HG02763 (cell line): Measurements from ENCODE around the gene EZH2.

Experiments used
- ATAC-seq: cut with Tn5 transposase; IDR thresholded peaks from one replicate; pipeline ENCODE4 v1.9.1; 2021; ENCODE audit warnings: mild to moderate bottlenecking, moderate library complexity; ENCODE audit not compliant: unreplicated experiment

EZH2 gene

DNA sequence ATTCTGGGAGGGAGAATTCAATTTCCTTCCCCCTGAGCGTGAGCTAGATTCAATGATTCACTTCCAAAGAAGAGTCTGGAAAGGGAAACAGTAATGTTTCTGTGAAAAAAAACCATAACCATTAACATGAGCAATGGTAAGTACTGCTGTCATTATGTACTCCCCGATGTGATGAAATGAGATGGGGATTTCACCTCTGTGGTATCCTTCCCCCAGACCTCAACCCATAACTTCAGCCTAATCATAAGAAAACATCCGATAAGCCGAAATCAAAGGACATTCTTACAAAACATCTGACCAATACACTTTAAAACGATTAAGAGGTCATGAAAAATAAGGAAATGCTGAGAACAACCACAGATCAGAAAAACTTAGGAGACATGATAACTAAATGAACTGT, 27.2 kb downstream of the EZH2 start:
- ATAC-seq: peak; percentile 25

DNA sequence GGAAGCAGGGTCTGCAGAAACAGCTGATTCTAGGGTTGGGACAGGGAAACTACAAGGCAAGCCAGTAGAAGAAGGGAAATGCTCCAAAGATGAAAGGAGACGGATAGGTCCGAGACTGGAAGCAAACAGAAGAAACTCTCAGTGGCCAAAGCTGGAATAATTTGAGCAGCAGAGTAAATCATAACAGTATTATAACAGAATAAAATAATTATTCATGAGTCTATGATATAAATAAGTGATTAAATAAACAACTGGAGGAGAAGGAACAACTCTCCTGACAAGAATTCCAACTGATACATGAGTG, 27.6 kb downstream of the EZH2 start:
- ATAC-seq: no peak

DNA sequence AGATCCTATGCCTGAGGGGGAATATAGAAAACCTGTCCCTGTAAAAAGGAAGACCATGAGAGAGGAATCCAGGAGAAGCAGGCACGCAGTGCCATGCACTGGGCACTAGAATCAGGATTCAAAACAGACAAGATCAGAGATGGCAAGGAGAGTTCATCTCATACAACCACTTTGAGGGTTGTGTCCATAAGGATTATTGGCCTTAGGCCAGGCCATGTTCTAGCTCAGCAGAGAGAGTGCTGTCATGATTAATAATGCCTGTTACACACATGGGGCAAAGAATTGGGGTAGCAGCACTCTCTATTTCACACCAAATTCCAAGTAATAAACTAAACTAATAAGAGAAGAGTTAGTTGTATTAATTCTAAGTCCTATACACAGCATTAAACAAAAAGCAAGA, 29.1 kb downstream of the EZH2 start:
- ATAC-seq: no peak

DNA sequence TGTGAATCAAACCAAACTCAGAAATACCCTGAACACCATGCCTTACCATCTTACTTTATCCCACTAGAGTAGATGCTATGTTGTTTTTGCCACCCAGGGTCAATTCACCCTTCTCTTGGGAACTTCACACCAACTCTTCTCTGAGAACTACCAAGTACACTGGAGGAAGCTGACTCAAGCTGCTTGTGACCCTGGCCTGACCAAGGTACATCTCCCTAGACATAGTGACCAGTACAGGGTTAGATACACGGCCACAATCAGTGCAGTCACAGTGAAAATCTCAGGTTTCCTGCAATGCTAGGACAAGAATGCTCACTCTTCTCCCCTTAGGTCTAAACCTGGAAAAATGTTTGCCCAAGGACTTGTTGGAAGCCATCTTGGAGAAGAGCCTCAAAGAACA, 31.8 kb downstream of the EZH2 start:
- no peak for ATAC-seq

DNA sequence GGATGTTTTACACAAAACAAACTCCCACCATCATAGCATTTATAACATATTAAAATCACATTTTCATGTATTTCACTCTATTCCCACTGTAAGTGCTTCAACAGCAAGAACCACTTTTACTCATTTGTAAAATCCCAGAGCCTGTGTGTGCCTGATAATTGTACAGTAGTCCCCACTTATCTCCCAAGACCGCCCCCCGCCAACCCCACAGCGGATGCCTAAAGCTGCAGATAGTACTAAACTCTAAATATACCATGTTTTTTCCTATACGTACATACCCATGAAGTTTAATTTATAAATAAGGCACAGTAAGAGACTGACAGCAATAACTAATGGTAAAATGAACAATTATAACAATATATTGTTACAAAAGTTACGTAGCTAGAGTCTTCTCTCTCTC, 33.5 kb downstream of the EZH2 start:
- ATAC-seq: no peak

DNA sequence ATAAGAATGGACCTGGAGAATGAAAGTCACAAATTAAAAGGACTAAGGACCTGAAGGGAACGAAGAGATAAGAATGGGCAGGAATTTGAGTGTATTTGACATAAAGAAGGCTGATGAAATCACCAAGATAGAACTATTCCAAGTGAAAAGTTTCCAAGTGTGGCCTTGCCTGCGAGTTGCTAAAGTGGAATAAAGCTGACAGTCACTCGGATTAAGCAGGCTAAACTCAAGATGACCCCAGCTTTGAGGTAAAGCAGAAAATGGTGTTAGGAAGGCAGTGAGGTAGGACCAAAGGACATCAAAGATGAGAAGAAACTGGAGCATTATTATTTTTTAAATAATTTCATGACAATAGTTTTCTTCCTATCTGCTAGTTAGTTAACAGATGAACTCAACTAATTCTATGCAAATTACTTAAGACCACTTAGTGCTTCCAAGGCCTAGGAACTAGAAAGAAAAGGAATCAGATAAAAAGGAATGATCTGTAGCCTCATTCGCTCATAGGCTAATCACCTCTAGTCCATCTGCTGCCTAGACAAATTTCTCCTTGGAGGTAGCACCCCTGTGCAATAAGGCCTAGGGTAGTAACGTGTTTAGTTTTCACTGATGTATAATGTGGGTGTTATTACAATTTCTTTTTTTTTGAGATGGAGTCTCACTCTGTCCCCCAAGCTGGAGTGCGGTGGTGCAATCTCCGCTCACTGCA, 34.5 kb downstream of the EZH2 start:
- no peak for ATAC-seq

DNA sequence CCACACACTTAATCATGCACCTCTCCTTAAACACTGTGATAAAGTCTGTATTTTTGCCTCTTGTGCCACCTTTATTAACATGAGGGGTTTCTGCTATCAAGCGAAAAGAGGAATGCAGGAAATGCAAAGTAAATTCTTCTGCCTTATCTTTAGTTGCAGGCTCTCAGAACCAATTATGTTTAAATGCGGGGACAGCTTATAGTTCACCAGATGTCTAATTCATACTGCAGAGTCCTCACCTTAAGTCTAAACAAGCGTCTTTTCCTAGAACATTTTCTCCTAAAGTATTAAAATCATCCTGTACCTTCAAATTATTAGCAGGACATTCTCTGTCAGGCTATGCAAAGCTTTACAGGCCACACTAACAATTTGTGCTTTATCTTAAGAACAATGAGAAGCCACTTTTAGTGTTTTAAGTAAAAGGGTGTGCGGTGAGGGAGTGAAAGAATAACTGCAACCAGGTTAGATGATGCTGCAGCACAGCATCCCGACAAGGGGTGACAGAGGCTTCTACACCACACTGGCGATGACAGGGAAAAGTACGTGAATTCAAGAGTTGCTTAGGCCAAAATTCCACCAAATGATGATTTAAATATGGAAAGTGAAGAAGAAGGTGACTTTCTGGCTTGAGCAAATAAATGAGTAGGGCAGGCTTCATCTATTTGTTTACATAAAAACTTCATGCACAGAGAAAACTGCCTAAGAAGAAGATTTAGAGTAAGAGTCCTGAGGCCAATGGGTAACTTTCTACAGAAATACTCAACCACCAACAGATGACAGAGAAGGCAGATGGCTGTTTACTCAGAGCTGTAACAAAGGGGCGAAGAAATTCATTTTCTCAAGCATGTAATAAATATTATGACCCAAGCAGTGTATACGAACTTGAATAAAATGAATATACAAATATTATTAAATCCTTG, 36.0 kb downstream of the EZH2 start:
- ATAC-seq: no peak

DNA sequence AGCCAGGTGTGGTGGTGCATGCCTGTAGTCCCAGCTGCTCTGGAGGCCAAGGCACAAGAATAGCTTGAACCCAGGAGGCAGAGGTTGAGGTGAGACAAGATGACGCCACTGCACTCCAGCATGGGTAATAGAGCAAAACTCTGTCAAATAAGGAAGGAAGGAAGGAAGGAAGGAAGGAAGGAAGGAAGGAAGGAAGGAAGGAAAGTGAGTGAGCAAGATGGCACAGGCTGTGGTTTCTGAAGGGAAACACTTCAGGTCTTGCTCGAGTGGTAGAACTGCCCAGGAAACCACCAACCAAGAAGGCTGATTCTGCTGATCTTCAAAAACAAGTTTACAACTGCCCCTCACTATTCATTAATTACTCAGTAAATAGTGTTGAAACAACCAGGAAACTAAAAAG, 45.2 kb downstream of the EZH2 start:
- no peak for ATAC-seq

DNA sequence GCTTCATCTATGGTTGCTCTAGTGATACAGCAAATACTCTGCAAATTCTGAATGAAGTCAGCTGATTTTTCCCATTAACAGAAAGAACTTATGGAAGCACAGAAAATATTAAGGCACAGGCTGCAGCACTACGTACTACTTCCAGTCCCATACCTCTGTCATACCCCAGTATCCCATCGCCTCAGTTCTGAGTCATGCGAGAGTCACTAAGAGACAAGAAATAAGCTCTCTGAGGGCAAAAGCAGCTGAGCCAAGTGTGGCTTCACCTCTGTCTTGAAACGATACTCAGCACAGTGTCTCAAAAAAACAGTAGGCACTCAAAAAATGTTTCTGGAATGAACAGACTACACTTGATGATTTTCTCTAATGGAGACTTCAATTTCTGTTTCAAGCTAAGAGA, 48.2 kb downstream of the EZH2 start:
- no peak for ATAC-seq

DNA sequence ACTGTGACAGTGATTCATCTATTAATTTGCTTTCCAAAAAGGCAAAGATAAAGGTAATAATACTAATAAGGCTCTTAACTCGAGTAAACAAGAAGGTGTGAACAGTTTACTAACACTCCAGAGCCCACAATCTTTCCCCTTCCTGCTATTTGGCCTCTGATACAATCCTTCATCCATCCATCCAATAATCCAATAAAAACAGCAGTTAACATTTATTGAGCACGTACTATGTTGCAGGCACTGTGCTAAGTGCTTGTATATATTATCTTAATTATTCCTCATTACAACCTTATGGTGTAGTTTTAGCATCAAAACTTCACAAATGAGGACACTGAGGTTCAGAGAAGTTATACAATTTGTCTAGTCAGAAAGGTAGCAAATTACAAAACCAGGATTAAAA, 49.5 kb downstream of the EZH2 start:
- ATAC-seq: no peak

DNA sequence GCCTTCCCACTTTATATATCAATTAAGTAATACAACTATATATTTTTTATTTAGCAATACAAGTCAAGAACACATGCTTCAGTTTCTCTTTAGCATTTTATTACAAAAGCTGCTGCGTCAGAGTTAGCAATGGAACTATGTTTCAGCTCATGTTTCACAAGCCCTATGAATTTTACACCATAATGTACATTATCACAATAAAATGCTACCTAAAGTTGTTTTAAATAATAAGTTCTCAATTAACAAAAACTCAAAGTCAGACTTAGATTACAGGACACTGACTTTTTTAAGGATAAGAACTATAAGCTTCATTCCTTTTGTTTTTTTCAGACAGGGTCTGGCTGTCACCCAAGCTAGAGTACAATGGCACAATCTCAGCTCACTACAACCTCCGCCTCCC, 52.3 kb downstream of the EZH2 start:
- ATAC-seq: no peak

DNA sequence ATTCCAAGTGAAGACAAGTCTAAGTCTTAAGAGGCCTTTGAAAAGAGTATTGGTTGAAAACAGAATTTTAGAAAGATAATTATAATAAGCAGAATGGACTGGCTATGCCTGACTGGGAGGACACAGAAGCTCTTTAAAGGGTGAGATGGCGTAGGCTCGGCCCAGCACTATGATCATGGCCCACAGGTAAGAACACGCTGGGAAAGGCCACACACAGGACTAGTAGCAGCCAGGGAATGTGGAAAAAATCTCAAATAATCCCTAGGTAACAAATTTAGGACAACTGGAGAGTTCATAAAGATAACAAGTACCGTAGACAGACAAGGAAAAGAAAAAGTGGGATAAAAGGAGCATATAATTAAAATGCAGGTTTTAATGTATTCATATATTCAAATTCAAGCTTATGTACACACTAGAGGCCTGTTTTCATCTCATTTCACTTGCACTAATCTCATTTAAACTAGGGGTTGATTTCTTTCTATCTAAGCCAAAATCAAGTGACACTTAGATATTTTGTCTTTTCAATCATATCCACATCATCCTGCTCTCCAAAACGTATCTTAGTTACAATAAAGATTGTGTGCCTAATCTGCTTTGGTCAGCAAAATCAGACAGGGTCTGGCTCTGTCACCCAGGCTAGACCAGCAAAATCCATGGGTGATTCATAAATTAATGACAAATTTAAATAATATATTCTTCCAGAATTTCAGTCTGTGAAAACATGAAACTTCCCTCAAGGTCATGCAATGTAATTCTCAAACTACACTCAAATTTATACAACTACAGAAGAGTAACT, 53.0 kb downstream of the EZH2 start:
- no peak for ATAC-seq

DNA sequence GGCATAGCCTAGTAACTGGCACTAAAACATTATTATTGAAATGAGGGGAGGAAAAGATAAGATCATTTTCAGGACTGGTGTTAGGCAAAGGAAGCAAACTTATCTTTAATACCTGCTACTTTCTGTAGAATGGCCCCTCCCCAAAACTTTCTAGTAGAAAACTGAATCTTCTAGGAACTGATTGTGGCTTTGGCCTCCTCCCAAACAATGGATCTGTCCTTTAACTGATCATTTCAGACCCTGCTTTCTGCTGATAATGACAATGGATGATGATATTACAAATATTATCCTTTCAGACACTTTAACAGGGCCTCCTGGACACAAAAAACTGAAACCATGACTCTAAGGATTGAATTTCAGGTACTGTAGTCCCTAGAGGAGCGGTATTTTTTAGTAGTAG, 55.1 kb downstream of the EZH2 start:
- ATAC-seq: no peak

DNA sequence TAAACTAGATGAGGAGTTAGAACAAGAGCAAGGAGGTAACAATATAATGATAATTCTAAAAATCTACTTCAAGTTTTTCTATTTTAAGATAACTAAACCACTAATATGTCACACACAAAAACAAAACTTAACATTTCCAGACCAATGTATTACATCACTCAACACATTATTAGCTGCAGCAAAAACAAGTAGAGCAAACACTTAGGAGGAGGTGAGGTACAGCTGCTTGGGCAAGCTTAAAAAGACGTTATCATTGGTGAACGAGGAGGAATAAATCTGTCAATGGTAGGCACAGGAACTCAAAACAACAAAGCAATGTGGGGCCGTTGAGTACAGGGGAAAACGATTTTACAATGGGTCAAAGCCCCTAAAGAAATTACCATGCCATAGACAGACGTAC, 58.8 kb downstream of the EZH2 start:
- ATAC-seq: no peak

DNA sequence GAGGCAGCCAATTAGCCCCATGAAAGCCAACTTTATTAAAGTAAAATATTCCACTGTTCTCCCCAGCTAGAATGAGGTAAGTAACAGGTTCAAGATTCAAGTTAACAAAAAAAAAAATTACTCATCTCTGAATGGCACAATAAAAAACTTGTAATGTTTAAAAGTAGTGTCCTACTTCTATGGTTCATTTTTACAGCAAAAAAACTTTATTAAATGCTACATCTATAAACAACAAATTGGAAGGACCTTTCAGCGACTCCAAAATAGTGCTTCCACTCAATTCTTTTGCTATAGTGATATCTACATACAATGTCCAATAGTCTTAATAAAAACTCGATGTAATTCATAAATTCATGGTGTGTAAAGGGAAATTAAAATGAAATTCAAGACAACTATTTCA, 59.2 kb downstream of the EZH2 start:
- ATAC-seq: no peak

DNA sequence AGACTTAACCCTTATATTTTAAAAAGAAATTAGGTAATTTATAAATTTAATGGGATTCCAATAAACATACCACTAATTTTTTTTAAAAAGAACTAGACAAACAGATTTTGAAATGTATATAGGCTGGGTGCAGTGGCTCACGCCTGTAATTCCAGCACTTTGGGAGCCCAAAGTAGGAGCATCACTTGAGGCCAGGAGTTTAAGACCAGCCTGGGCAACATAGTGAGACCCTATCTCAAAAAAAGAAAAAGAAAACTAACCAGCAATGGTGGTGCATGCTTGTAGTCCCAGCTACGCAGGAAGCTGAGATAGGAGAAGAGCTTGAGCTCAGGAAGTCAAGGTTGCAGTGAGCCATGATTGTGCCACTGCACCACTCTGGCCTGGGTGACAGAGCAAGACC, 62.7 kb downstream of the EZH2 start:
- no peak for ATAC-seq

DNA sequence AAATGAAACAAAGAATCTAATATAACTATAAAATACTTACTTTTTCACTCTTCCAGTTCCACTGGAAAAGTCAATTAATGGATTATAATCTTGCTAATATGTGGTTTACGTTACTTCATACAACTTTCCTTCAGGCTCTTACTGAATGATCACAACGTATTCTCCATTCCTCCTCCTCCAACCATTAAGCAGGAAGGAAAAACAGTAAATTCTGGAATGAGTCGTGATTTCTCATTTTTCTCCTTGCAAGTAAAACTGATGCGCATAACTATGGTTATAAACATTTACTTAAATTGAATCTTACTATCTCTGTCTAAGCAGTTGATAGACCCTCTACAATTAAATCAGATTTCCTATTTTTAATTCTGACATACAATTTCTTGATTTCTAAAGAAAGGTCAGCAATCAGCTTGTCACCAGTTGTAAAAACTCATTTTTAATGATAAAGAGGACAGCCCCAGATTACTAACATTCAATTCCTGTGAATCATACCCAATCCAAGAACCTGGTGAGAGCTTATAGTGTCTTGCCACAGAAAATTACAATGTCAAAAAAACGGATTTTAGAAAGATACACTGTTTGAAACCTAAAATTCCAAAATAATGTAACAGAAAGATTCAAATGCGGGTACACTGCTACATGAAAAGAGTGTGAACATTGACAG, 64.3 kb downstream of the EZH2 start:
- ATAC-seq: no peak

DNA sequence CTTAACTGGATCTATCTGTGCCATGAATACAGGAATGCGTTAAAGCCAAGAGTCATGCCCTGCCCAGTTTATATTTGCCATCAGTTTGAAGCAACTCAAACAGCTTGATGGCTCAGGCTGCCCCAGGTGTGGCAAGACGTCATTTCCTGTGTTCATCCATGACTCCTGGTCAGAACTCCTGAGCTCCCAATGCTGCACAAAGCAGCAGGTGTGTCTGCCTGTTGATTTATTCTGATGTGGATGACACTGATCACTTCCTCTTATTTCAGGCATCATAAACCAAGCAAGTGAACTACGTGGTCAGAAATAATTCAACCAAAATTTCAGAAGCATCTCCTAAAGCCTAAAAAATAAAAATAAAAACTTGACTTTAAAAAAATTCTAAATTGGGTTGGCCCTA, 68.5 kb downstream of the EZH2 start:
- no peak for ATAC-seq

DNA sequence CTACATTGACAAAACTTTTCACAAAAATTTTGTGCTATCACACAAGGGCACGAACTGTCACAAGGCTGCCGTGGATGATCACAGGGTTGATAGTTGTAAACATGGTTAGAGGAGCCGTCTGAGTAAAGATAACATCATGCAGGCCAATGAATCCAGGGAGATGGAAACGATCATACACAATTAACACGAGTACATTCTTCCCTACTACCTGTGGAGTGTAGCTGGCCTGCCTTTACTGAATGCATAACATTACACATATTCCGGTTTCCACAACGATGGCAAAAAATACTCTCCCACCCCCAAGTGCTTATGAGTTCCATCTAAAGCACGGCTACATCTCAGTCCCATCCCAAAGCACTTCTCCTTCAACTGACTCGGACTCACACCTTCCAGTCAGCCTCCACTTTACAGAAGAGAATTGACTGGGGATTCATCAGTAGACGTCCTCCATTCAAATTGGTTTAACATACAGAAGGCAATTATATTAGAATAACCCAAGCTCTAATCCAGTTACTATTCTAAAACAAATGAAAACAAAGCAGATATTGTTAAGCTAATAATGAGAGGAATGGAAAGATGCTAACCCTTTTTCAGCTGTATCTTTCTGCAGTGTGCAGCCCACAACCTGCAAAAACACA, 69.0 kb downstream of the EZH2 start:
- no peak for ATAC-seq

DNA sequence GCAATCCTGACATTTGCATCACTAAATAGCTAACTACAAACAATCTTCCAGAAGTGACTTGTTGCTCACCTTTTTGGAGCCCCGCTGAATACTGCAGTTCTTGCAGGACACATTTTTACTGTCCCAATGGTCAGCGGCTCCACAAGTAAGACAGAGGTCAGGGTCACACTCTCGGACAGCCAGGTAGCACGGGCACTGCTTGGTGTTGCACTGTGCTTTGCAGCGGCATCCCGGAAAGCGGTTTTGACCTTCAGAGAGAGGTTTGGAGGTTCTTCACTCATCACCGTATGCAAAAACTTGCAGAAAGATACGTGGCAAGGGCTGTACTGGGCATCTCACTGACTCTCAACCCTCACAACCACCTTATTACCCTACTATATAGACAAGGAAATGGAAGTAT, 70.2 kb downstream of the EZH2 start:
- no peak for ATAC-seq

DNA sequence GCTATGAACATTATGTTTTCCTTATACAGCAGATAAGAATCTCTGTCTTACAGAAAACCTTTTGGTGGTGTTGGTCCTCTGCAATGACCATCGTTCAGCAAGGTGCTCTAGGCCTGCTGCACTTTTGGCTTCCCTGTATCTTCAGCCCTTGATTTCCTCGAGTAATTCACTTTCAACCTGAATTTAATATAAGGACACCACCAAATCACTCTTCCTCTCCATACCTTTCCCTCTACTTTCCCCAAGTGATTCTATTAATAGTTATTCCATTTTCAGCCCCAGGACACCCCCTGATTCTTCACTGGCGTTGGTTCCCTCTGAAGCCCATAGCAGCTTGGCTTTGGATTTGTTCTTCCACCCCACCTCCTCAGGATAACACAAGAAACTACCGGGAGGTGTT, 72.2 kb downstream of the EZH2 start:
- no peak for ATAC-seq
